H1 (cell line): ENCODE data around the gene TRABD2B. TPM values are rescaled to one million over a fixed set of nuclear protein-coding genes. Genes with fewer than 3 reads are reported as not detected.

Experiments
- CTCF ChIA-PET: fragments of 300-600 bp; sonication (Branson Sonifier 250); formaldehyde crosslinking; loops from one replicate; lab custom pipeline; 2021; ENCODE audit not compliant: partially characterized antibody; lab: Charles Lee
- POLR2A ChIA-PET: fragments of 300-600 bp; sonication (Branson Sonifier 250); formaldehyde crosslinking; loops from one replicate; lab custom pipeline; 2021; ENCODE audit warnings: inconsistent platforms; ENCODE audit not compliant: partially characterized antibody; lab: Charles Lee
- DNase-seq, 2 experiments: peaks; one replicate each; pipeline versions ENCODE4 v3.0.0 to v3.0.0-alpha.2; 2010 to 2022; ENCODE audit warnings: low spot score in 2 of 2, low read depth in 1 of 2, mixed read lengths in 1 of 2
- FAIRE-seq: peaks from 2 replicates; lab custom pipeline; 2011; peaks lifted over from hg19 to GRCh38; lab: Jason Lieb, UNC
- H2AFZ ChIP-seq: 2 replicates; pipeline ENCODE4 v1.8.1; 2012; ENCODE audit warnings: low read length, inconsistent platforms
- H2AK5ac ChIP-seq: 2 replicates; pipeline ENCODE4 v1.6.1; 2013; ENCODE audit warnings: low read depth, low read length
- H2BK120ac ChIP-seq: replicated peaks from 2 replicates; pipeline ENCODE3; 2013; ENCODE audit warnings: low read depth, low read length, inconsistent platforms
- H2BK12ac ChIP-seq: 2 replicates; pipeline ENCODE4 v1.6.1; 2013; ENCODE audit warnings: low read depth, low read length
- H2BK15ac ChIP-seq: 2 replicates; pipeline ENCODE4 v1.6.1; 2013; ENCODE audit warnings: low read length
- H2BK20ac ChIP-seq: 2 replicates; pipeline ENCODE4 v1.6.1; 2013; ENCODE audit warnings: low read length
- H2BK5ac ChIP-seq: 2 replicates; pipeline ENCODE4 v1.6.1; 2013; ENCODE audit warnings: low read depth, low read length
- H3K14ac ChIP-seq: 2 replicates; pipeline ENCODE4 v1.6.1; 2013; ENCODE audit warnings: inconsistent platforms; ENCODE audit not compliant: insufficient read length
- H3K18ac ChIP-seq: 2 replicates; pipeline ENCODE4 v1.6.1; 2013; ENCODE audit warnings: low read length; ENCODE audit errors: extremely low read depth
- H3K23ac ChIP-seq: 2 replicates; pipeline ENCODE4 v1.6.1; 2013; ENCODE audit warnings: inconsistent platforms; ENCODE audit not compliant: insufficient read length
- H3K23me2 ChIP-seq: 2 replicates; pipeline ENCODE4 v1.6.1; 2013; ENCODE audit warnings: low read depth, low read length
- H3K27ac ChIP-seq: 2 replicates; pipeline ENCODE4 v1.6.1; 2011; ENCODE audit warnings: low read depth, low read length, inconsistent platforms
- H3K27me3 ChIP-seq, 4 experiments: replicated peaks in 1 of 4; 1 replicate in 1 of 4; 2 replicates in 3 of 4; pipeline versions ENCODE4 v1.6.1 to v1.8.1; 2011 to 2013; ENCODE audit warnings: low read length in 3 of 4, mild to moderate bottlenecking in 3 of 4, inconsistent platforms in 2 of 4, mixed read lengths in 2 of 4, moderate library complexity in 1 of 4; ENCODE audit not compliant: control insufficient read depth in 3 of 4, insufficient read depth in 3 of 4; ENCODE audit errors: extremely low read depth in 1 of 4
- H3K36me3 ChIP-seq, 4 experiments: 2 replicates each; pipeline versions ENCODE4 v1.6.1 to v1.8.1; 2011 to 2013; ENCODE audit warnings: mild to moderate bottlenecking in 4 of 4, low read length in 3 of 4, moderate library complexity in 2 of 4, control low read depth in 1 of 4, inconsistent platforms in 1 of 4; ENCODE audit not compliant: insufficient read depth in 4 of 4, control insufficient read depth in 2 of 4
- H3K4ac ChIP-seq: replicated peaks from 2 replicates; pipeline ENCODE3; 2013; ENCODE audit warnings: low read length, low read depth, mixed read lengths, inconsistent platforms; ENCODE audit not compliant: insufficient read length
- H3K4me1 ChIP-seq, 4 experiments: replicated peaks in 1 of 4; 1 replicate in 1 of 4; 2 replicates in 3 of 4; pipeline versions ENCODE4 v1.6.1 to v1.8.1; 2011 to 2013; ENCODE audit warnings: low read length in 3 of 4, inconsistent platforms in 2 of 4, mixed read lengths in 1 of 4; ENCODE audit not compliant: insufficient read depth in 4 of 4, control insufficient read depth in 3 of 4
- H3K4me2 ChIP-seq, 2 experiments: 2 replicates each; pipeline versions ENCODE4 v1.6.1 to v1.8.1; 2011 to 2013; ENCODE audit warnings: low read depth in 2 of 2, low read length in 2 of 2, control low read depth in 1 of 2, inconsistent platforms in 1 of 2, mild to moderate bottlenecking in 1 of 2; ENCODE audit not compliant: insufficient read depth in 1 of 2
- H3K4me3 ChIP-seq, 4 experiments: fragments of 200-600, 300-600 bp in 1 of 4; sonication (generic), shearing (Covaris generic), sonication (Bioruptor Twin) in 1 of 4; 2 replicates each; pipeline versions ENCODE4 v1.5.1 to v1.8.1; 2011 to 2016; ENCODE audit warnings: low read length in 4 of 4, low read depth in 3 of 4, control low read depth in 2 of 4, inconsistent platforms in 2 of 4, mild to moderate bottlenecking in 2 of 4, mixed read lengths in 1 of 4, moderate library complexity in 1 of 4; ENCODE audit not compliant: insufficient read depth in 2 of 4; ENCODE audit errors: extremely low read depth in 1 of 4
- H3K56ac ChIP-seq: replicated peaks from 2 replicates; pipeline ENCODE3; 2013; ENCODE audit warnings: low read depth, mild to moderate bottlenecking, mixed read lengths, low read length, inconsistent platforms; ENCODE audit not compliant: insufficient read length
- H3K79me1 ChIP-seq: 2 replicates; pipeline ENCODE4 v1.6.1; 2013; ENCODE audit warnings: low read depth, low read length, control low read depth
- H3K79me2 ChIP-seq, 2 experiments: 2 replicates each; pipeline versions ENCODE4 v1.6.1 to v1.8.1; 2012 to 2013; ENCODE audit warnings: low read length in 2 of 2, mild to moderate bottlenecking in 2 of 2, inconsistent platforms in 1 of 2; ENCODE audit not compliant: insufficient read depth in 2 of 2, control insufficient read depth in 1 of 2
- H3K9ac ChIP-seq, 4 experiments: replicated peaks in 1 of 4; 1 replicate in 1 of 4; 2 replicates in 3 of 4; pipeline versions ENCODE4 v1.6.1 to v1.8.1; 2011 to 2013; ENCODE audit warnings: low read depth in 3 of 4, low read length in 3 of 4, control low read depth in 2 of 4, mild to moderate bottlenecking in 2 of 4, moderate library complexity in 2 of 4, inconsistent platforms in 1 of 4; ENCODE audit errors: extremely low read depth in 1 of 4
- H3K9me3 ChIP-seq, 2 experiments: 2 replicates each; pipeline versions ENCODE4 v1.6.1 to v1.8.1; 2012 to 2013; ENCODE audit warnings: mild to moderate bottlenecking in 2 of 2, moderate library complexity in 2 of 2, control low read depth in 1 of 2, inconsistent platforms in 1 of 2, low read depth in 1 of 2, low read length in 1 of 2, mixed read lengths in 1 of 2; ENCODE audit not compliant: insufficient read depth in 2 of 2
- H4K20me1 ChIP-seq, 2 experiments: replicated peaks in 1 of 2; 2 replicates each; pipeline versions ENCODE3 to v1.8.1; 2011 to 2013; ENCODE audit warnings: inconsistent platforms in 2 of 2, low read length in 2 of 2, mild to moderate bottlenecking in 1 of 2; ENCODE audit not compliant: insufficient read depth in 2 of 2, control insufficient read depth in 1 of 2
- H4K5ac ChIP-seq: 2 replicates; pipeline ENCODE4 v1.6.1; 2013; ENCODE audit warnings: low read length, low read depth, mixed read lengths, inconsistent platforms; ENCODE audit not compliant: insufficient read length
- H4K8ac ChIP-seq: 2 replicates; pipeline ENCODE4 v1.8.0; 2013; ENCODE audit warnings: mild to moderate bottlenecking, moderate library complexity, low read length, inconsistent platforms; ENCODE audit not compliant: insufficient read depth; ENCODE audit errors: extremely low read depth
- H4K91ac ChIP-seq: replicated peaks from 2 replicates; pipeline ENCODE3; 2013; ENCODE audit warnings: low read length, mixed read lengths, inconsistent platforms; ENCODE audit not compliant: insufficient read length
- CBX5 ChIP-seq: fragments of 300-800, 300-1000 bp; sonication (generic); IDR thresholded peaks from 2 replicates; pipeline ENCODE4 v1.7.1; 2016; ENCODE audit warnings: antibody characterized with exemption, low read length, low read depth
- JUN ChIP-seq: IDR thresholded peaks from 2 replicates; pipeline ENCODE4 v1.6.1; 2011; ENCODE audit warnings: low read depth, mild to moderate bottlenecking, improper control_type of control experiment, low read length
- MAFK ChIP-seq: IDR thresholded peaks from 2 replicates; pipeline ENCODE4 v1.6.1; 2012; ENCODE audit warnings: low read depth, mild to moderate bottlenecking, improper control_type of control experiment, low read length
- WGBS, 2 experiments: shearing (Covaris generic) in 1 of 2; methylation state at CpG; one replicate each; pipeline versions ENCODE4 v1.1.6 to v1.1.7; 2013 to 2015; ENCODE audit warnings: low lambda C conversion rate in 2 of 2, mixed read lengths in 2 of 2, inconsistent platforms in 1 of 2, low coverage in 1 of 2, missing lambda C conversion rate in 1 of 2; ENCODE audit not compliant: insufficient replicate concordance in 2 of 2, insufficient coverage in 1 of 2, insufficient read length in 1 of 2; ENCODE audit errors: extremely low coverage in 1 of 2, missing lambda C conversion rate in 1 of 2; 5-methylcytosine and 5-hydroxymethylcytosine counted together
- polyA plus RNA-seq, 7 experiments: library from polyadenylated mRNA; depleted of rRNA in 3 of 7; stranded (reverse) in 5 of 7; unstranded in 2 of 7; fragments of >200 nt in 5 of 7; fragments of 200-250 nt in 2 of 7; gene quantifications; 1 replicate in 5 of 7; 2 replicates in 1 of 7; 4 replicates in 1 of 7; pipeline versions ENCODE4 v1.2.1 to v1.2.3, GENCODE V29; 2011 to 2013; ENCODE audit warnings: missing spikeins in 2 of 7, mixed read lengths in 2 of 7
- total RNA-seq: library from RNA; stranded (reverse); fragmentation: NEBNext Ultra II Directional; extraction: Animal tissue kit (Norgen Biotek cat#: 25700); gene quantifications from 2 replicates; pipeline ENCODE4 v1.2.1, GENCODE V29; 2021

Gene TRABD2B
- total and polyA plus RNA-seq, 2 of the 8 experiments (the other 6 are each of a cell fraction or from before 2014, with no cell fraction given) = 0.95 to 3.4 TPM

DNA sequence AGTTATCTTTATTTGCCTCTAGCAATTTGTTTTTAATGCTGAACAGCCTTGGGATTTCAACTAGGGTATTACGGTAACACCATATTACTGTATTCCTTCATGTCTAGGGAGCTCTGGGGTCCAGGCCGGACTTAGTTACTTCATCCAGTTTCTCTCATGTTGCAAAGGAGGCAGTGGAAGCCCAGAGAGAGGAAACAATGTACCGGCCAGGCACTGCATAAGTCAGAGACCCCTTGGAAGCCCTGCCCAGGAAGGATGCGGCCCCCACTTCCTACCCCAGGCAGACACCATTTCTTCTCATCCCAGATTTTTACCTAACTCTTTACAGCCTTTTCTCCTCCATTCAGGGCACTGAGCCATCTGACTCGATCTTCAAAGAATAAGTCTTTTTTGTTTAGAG lies 32.5 kb downstream of the TRABD2B start:
- 89% methylated on average over 5 of the region's 5 CpGs; no CpG with 5 or more reads in 1 of the 2 experiments for WGBS, 2 experiments

More for the DNA sequence above, 32.5 kb downstream of the TRABD2B start:
- ChIA-PET CTCF (no interaction called here), POLR2A (no interaction called here)
- Histone ChIP-seq H4K91ac (no peak overlapping the region), H3K4me2 (no peak overlapping the region), H3K9ac (no peak overlapping the region), H4K20me1 (no peaks in the 10 kb centered on the region), H3K79me2 (no peaks in the 10 kb centered on the region), H2BK120ac (no peak overlapping the region), H3K14ac (no peak overlapping the region), H2BK15ac (no peak overlapping the region), H3K4ac (no peak overlapping the region), H3K4me1 (peaks cover 0 to 7% (median 5%) of the 10 kb centered on the region in 4 experiments), H3K23me2 (no peaks in the 10 kb centered on the region; the same call in 1 of the 2 replicates), H3K4me3 (no peak overlapping the region), H3K56ac (no peak overlapping the region), H3K79me1 (no peaks in the 10 kb centered on the region; the same call in 1 of the 2 replicates), H4K5ac (no peak overlapping the region), H2BK12ac (no peak overlapping the region), H2BK20ac (no peak overlapping the region), H3K23ac (no peak overlapping the region), H3K9me3 (no peaks in the 10 kb centered on the region), H2BK5ac (no peak overlapping the region), H3K36me3 (no peaks in the 10 kb centered on the region), H4K8ac (no peak overlapping the region), H2AFZ (no peak overlapping the region), H2AK5ac (no peak overlapping the region), H3K18ac (no peak overlapping the region), H3K27me3 (no peaks in the 10 kb centered on the region), H3K27ac (no peak overlapping the region)
- no peak for FAIRE-seq
- DNase-seq = no peak
- TF ChIP-seq CBX5 (no peak), JUN (no peak), MAFK (no peak)
